ENCODE data around the gene CNTNAP2. TPM values are rescaled to one million over a fixed set of nuclear protein-coding genes. Genes with fewer than 3 reads are reported as not detected.

CNTNAP2 gene
- total and polyA plus RNA-seq, 2 of the 4 experiments (the other 2 are of a cell fraction), result not detected

DNA sequence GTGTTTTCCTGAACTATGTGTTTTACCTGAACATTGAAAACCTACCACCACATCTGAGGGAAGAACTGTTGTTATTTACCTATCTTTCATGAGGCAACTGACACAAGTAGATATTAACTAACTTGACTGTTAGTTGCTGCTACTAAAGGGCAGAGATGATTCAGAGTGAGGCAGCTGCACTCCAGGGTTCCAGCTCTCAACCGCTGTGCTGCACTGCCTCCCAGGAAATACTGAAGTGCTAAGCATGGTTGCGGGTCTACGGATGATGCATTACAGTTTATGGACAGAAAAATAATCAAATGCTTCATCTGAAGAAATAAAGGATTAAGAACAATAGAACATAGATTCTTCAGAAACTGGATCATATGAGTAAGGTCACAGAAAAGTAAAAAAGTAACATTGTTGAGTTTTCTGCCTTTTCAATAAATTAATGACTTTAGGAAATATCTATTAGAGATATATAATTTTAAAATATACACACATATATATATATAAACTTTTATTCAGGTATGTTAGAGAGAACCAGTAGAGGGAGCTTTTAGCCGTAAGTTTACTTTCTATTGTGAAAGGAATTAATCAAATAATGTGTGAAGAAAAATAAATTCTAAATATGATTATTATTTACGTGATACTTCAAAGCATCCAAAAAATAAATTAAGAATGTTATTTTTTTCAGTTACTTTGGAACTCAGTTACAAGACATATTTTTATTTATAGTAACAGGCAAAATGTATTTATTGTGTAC lies 620.0 kb downstream of the CNTNAP2 start:
- Histone ChIP-seq H3K79me1 (ENCODE audit: low read depth in 1 of 2, low read length in 2 of 2) (no peaks in the 10 kb centered on the region), H3K4ac (ENCODE audit: low read depth, low read length) (no peak overlapping the region), H2AK5ac (ENCODE audit: low read depth, low read length) (no peak overlapping the region), H3K18ac (ENCODE audit: low read depth, low read length) (no peak overlapping the region), H3K23ac (ENCODE audit: low read depth, low read length) (no peak overlapping the region), H2BK120ac (ENCODE audit: low read depth, low read length) (no peak overlapping the region), H3K56ac (ENCODE audit: extremely low read depth, insufficient read depth, low read length) (no peak overlapping the region), H3K9me1 (ENCODE audit: insufficient read depth, low read length) (no peaks in the 10 kb centered on the region), H4K20me1 (ENCODE audit: insufficient read depth, low read length) (no peaks in the 10 kb centered on the region), H4K91ac (ENCODE audit: insufficient read depth, low read depth, low read length) (no peak overlapping the region), H3K9ac (ENCODE audit: low read depth, low read length) (no peak overlapping the region), H3K4me1 (ENCODE audit: control insufficient read depth, insufficient read depth, low read length) (no peaks in the 10 kb centered on the region), H4K8ac (ENCODE audit: low read depth in 2 of 2, low read length in 2 of 2) (no peak overlapping the region), H4K5ac (ENCODE audit: low read depth, low read length) (no peak overlapping the region), H2BK5ac (ENCODE audit: low read depth, low read length, poor library complexity, severe bottlenecking) (no peak overlapping the region), H3K27me3 (ENCODE audit: control insufficient read depth, insufficient read depth, low read length) (no peaks in the 10 kb centered on the region), H2AK9ac (replicated peaks; ENCODE audit: low read depth, low read length, poor library complexity) (no peak overlapping the region), H2AFZ (replicated peaks; ENCODE audit: low read length, poor library complexity) (no peak overlapping the region), H2BK20ac (ENCODE audit: low read depth, low read length) (no peak overlapping the region), H3K4me2 (ENCODE audit: low read depth, low read length) (no peak overlapping the region), H3K27ac (ENCODE audit: insufficient read depth, low read length) (no peak overlapping the region), H2BK15ac (ENCODE audit: low read depth, low read length) (no peak overlapping the region), H3K14ac (replicated peaks; ENCODE audit: low read depth, low read length) (no peak overlapping the region), H3K9me3 (ENCODE audit: control insufficient read depth, insufficient read depth, low read length) (peaks cover 6% of the 10 kb centered on the region; the same call in 1 of the 2 replicates), H3K4me3 (ENCODE audit: insufficient read depth, low read depth, low read length) (no peak overlapping the region), H3K36me3 (ENCODE audit: control insufficient read depth, insufficient read depth, low read length) (no peaks in the 10 kb centered on the region)
- TF ChIP-seq CEBPB (IDR thresholded peaks at IDR 0.05; ENCODE audit: low read depth, low read length) (no peak), MAZ (IDR thresholded peaks at IDR 0.05; ENCODE audit: borderline replicate concordance, low read depth, low read length) (no peak), CHD1 (IDR thresholded peaks at IDR 0.05; ENCODE audit: low read depth, low read length) (no peak), MAFK (IDR thresholded peaks at IDR 0.05; ENCODE audit: low read depth, low read length) (no peak), MXI1 (IDR thresholded peaks at IDR 0.05; ENCODE audit: borderline replicate concordance, low read depth, low read length) (no peak), NFE2L2 (IDR thresholded peaks at IDR 0.05; ENCODE audit: low read depth, low read length) (no peak), FOS (IDR thresholded peaks at IDR 0.05; ENCODE audit: low read depth, low read length) (no peak), RAD21 (IDR thresholded peaks at IDR 0.05; ENCODE audit: low read length) (no peak), RCOR1 (IDR thresholded peaks at IDR 0.05; ENCODE audit: insufficient replicate concordance, low read length) (no peak)
- CTCF ChIA-PET, result no interaction called here
- DNase-seq (no peak), ATAC-seq (ENCODE audit: low read depth) (no peak)
- intact Hi-C loops (cut with micrococcal nuclease), result no loop called here
- WGBS, 2 experiments (ENCODE audit: extremely low coverage in 2 of 2, insufficient read length in 1 of 2), result no CpG with 5 or more reads among the region's 5 CpGs
- POLR2A ChIA-PET (ENCODE audit: unreplicated experiment), result no interaction called here
- in situ Hi-C loops (cut with MboI; ENCODE audit: low sequenced_read_pairs), result no loop called here
- no TSS peak for BruUV-seq (replicated peaks)
- dilution Hi-C loops (cut with HindIII; ENCODE audit: low sequenced_read_pairs, unreplicated experiment), result no loop called here
